ENCODE measurements around the gene POTEB2.
"Not testable (repeated sequence)": the region's sequence is repeated elsewhere in the genome, so short reads cannot be mapped to it uniquely, and the experiment has no call there.

The POTEB2 gene

GRCh38 chr15:20866214-20866613 lies at the start of gene POTEB2:
Gene POTEB2 (minus strand): TSS chr15:20866314. CDS start chr15:20866281, 33 bp downstream.
- DNase-seq (ENCODE audit: low read depth in 2 of 2, low spot score in 1 of 2) = not testable (repeated sequence)

GRCh38 chr15:20879916-20880315 lies 13.8 kb upstream of the POTEB2 start:
- DNase-seq (ENCODE audit: low read depth in 2 of 2, low spot score in 1 of 2) = not testable (repeated sequence)

- not testable (repeated sequence) for DNase-seq (ENCODE audit: low read depth in 2 of 2, low spot score in 1 of 2)
These were observed 12.3 kb upstream of the POTEB2 start for GRCh38 chr15:20878464-20878863.

- not testable (repeated sequence) for DNase-seq (ENCODE audit: low read depth in 2 of 2, low spot score in 1 of 2)
These were observed 11.7 kb upstream of the POTEB2 start for GRCh38 chr15:20877819-20878218.

Measured in stimulated activated CD8-positive, alpha-beta memory T cell treated with anti-CD3 and anti-CD28 coated beads, Interleukin-4, amount 100 ng/mL, for 4 hours (primary cell).